HepG2 (cell line): ENCODE measurements around the gene SCAI. TPM values are rescaled to one million over a fixed set of nuclear protein-coding genes. Genes with fewer than 3 reads are reported as not detected.

Experiments
- E2F5 ChIP-seq: sonication (generic); formaldehyde crosslinking; conservative IDR thresholded peaks from 2 replicates; pipeline ENCODE4 v1.4.0; 2020; ENCODE audit warnings: missing genetic modification reagents
- HNRNPK ChIP-seq: fragments of 200-400 bp; formaldehyde crosslinking; IDR thresholded peaks from 2 replicates; pipeline ENCODE4 v1.6.1; 2018; ENCODE audit warnings: low read length, low read depth, moderate library complexity, mild to moderate bottlenecking; ENCODE audit not compliant: poor library complexity, severe bottlenecking
- NR1H2 ChIP-seq: sonication (generic); formaldehyde crosslinking; IDR thresholded peaks from 2 replicates; pipeline ENCODE4 v1.8.1; 2022; ENCODE audit warnings: low read depth, missing genetic modification reagents, borderline replicate concordance
- RARG ChIP-seq: sonication (generic); formaldehyde crosslinking; IDR thresholded peaks from 2 replicates; pipeline ENCODE4 v1.4.0; 2020; ENCODE audit warnings: low read depth, mild to moderate bottlenecking, missing genetic modification reagents
- RFXAP ChIP-seq: sonication (generic); formaldehyde crosslinking; IDR thresholded peaks from 2 replicates; pipeline ENCODE4 v1.4.0; 2020; ENCODE audit warnings: missing genetic modification reagents, borderline replicate concordance
- WIZ ChIP-seq: sonication (generic); formaldehyde crosslinking; IDR thresholded peaks from 2 replicates; pipeline ENCODE4 v1.5.1; 2020; ENCODE audit warnings: mild to moderate bottlenecking, missing genetic modification reagents
- ZNF839 ChIP-seq: sonication (generic); formaldehyde crosslinking; IDR thresholded peaks from 2 replicates; pipeline ENCODE4 v1.4.0; 2020; ENCODE audit warnings: missing genetic modification reagents, mild to moderate bottlenecking, borderline replicate concordance
- polyA plus RNA-seq, 8 experiments: library from polyadenylated mRNA; depleted of rRNA in 3 of 8; stranded (reverse) in 7 of 8; unstranded in 1 of 8; fragments of >200 nt; fragmentation: Illumina TruSeq in 4 of 8; extraction: Trizol in 4 of 8; gene quantifications; 2 replicates each; pipeline versions ENCODE4 v1.2.1 to v1.2.3, GENCODE V29; 2011 to 2016; ENCODE audit warnings: low read depth in 4 of 8, missing spikeins in 1 of 8, mixed read lengths in 1 of 8; ENCODE audit not compliant: insufficient read depth in 1 of 8
- total RNA-seq, 5 experiments: library from RNA; depleted of rRNA; stranded (reverse); fragments of >200 nt; fragmentation: Illumina TruSeq; extraction: Trizol; gene quantifications; 2 replicates each; pipeline ENCODE4 v1.2.3, GENCODE V29; 2016; ENCODE audit warnings: low read depth in 1 of 5
- TF ChIP-seq, protein P1 (sequence below), 2 experiments: fragments of 450-650 bp in 1 of 2; sonication (generic) in 1 of 2; formaldehyde crosslinking in 1 of 2; IDR thresholded peaks; 2 replicates each; pipeline versions ENCODE4 v1.6.1 to v1.8.0; 2016 to 2022; ENCODE audit warnings: antibody characterized with exemption in 1 of 2, mild to moderate bottlenecking in 1 of 2, missing genetic modification reagents in 1 of 2
- TF ChIP-seq, protein P2 (sequence below): IDR thresholded peaks from 2 replicates; pipeline ENCODE4 v1.6.1; 2016; ENCODE audit warnings: mild to moderate bottlenecking

Gene SCAI
- total and polyA plus RNA-seq, 2 of the 13 experiments (the other 11 are each of a cell fraction or from before 2014, with no cell fraction given): 4.4 to 8.4 TPM

- TF ChIP-seq, protein P1, sequence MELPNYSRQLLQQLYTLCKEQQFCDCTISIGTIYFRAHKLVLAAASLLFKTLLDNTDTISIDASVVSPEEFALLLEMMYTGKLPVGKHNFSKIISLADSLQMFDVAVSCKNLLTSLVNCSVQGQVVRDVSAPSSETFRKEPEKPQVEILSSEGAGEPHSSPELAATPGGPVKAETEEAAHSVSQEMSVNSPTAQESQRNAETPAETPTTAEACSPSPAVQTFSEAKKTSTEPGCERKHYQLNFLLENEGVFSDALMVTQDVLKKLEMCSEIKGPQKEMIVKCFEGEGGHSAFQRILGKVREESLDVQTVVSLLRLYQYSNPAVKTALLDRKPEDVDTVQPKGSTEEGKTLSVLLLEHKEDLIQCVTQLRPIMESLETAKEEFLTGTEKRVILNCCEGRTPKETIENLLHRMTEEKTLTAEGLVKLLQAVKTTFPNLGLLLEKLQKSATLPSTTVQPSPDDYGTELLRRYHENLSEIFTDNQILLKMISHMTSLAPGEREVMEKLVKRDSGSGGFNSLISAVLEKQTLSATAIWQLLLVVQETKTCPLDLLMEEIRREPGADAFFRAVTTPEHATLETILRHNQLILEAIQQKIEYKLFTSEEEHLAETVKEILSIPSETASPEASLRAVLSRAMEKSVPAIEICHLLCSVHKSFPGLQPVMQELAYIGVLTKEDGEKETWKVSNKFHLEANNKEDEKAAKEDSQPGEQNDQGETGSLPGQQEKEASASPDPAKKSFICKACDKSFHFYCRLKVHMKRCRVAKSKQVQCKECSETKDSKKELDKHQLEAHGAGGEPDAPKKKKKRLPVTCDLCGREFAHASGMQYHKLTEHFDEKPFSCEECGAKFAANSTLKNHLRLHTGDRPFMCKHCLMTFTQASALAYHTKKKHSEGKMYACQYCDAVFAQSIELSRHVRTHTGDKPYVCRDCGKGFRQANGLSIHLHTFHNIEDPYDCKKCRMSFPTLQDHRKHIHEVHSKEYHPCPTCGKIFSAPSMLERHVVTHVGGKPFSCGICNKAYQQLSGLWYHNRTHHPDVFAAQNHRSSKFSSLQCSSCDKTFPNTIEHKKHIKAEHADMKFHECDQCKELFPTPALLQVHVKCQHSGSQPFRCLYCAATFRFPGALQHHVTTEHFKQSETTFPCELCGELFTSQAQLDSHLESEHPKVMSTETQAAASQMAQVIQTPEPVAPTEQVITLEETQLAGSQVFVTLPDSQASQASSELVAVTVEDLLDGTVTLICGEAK (IDR thresholded peaks at IDR 0.05): no peak
- TF ChIP-seq, protein P1 (CRISPR knock-in tag; IDR thresholded peaks at IDR 0.05): no peak
- TF ChIP-seq HNRNPK (no peak), RFXAP (CRISPR knock-in tag) (no peak), ZNF839 (CRISPR knock-in tag) (no peak), E2F5 (CRISPR knock-in tag) (no peak), NR1H2 (CRISPR knock-in tag) (no peak), WIZ (CRISPR knock-in tag) (no peak), RARG (CRISPR knock-in tag) (no peak)
- TF ChIP-seq, protein P2, sequence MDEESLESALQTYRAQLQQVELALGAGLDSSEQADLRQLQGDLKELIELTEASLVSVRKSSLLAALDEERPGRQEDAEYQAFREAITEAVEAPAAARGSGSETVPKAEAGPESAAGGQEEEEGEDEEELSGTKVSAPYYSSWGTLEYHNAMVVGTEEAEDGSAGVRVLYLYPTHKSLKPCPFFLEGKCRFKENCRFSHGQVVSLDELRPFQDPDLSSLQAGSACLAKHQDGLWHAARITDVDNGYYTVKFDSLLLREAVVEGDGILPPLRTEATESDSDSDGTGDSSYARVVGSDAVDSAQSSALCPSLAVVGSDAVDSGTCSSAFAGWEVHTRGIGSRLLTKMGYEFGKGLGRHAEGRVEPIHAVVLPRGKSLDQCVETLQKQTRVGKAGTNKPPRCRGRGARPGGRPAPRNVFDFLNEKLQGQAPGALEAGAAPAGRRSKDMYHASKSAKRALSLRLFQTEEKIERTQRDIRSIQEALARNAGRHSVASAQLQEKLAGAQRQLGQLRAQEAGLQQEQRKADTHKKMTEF (CRISPR knock-in tag): no peak
Observed at GRCh38 chr9:125079931-125080330, 63.4 kb downstream of the SCAI start (continued).
